Measurements from ENCODE around the gene ACLY. TPM values are rescaled to one million over a fixed set of nuclear protein-coding genes. Genes with fewer than 3 reads are reported as not detected.

The ACLY gene
- total and polyA plus RNA-seq, 10 of the 15 experiments (the other 5 are each of a cell fraction or from before 2014, with no cell fraction given) = 32.6 to 224 (median 114) TPM

GRCh38 chr17:41837761-41838538 is 80.8 kb downstream of the ACLY start, which contains the start of gene KLHL10:
TSS of gene KLHL10 (plus strand) at chr17:41837825. CDS start at chr17:41837933, 108 bp downstream.
- in situ Hi-C loops (cut with MboI) = no loop called here
- BruUV-seq (replicated peaks) = no TSS peak
- Histone ChIP-seq H3K9ac (ENCODE audit: control insufficient read depth, insufficient read depth, low read length) (no peak within 1 kb of the TSS), H3K4me1 (ENCODE audit: control insufficient read depth, insufficient read depth, low read length) (peaks cover 9% of the 10 kb centered on the region; the same call in 1 of the 2 replicates), H3K9me3 (replicated peaks; ENCODE audit: control insufficient read depth, insufficient read depth, low read length) (no peaks in the 10 kb centered on the region), H4K20me1 (ENCODE audit: control insufficient read depth, insufficient read depth) (no peaks in the 10 kb centered on the region), H3K27ac (ENCODE audit: control insufficient read depth, insufficient read depth) (no peak within 1 kb of the TSS), H2AFZ (ENCODE audit: control insufficient read depth, low read depth, low read length) (peak within 1 kb of the TSS; percentile 73), H3K4me2 (ENCODE audit: control insufficient read depth, insufficient read depth) (peak within 1 kb of the TSS; percentile 78), H3K27me3 (replicated peaks in 1 of 2; ENCODE audit: control insufficient read depth in 2 of 2, insufficient read depth in 2 of 2, low read length in 1 of 2) (no peaks in the 10 kb centered on the region), H3K79me2 (ENCODE audit: control insufficient read depth, insufficient read depth, low read length) (peaks cover 2% of the 10 kb centered on the region), H3K4me3 (peak within 1 kb of the TSS; percentile 92; the same call in 1 of the 2 replicates), H3K36me3 (ENCODE audit: control insufficient read depth in 2 of 2, insufficient read depth in 2 of 2, low read length in 1 of 2) (no peaks in the 10 kb centered on the region)
- SMC1A ChIA-PET (ENCODE audit: uncharacterized antibody, unreplicated experiment) = interaction anchor here (1.4 to 1.9 kb wide), 2 partner anchors 10 to 12 kb away, joined by 5 to 9 read pairs; no protein-coding TSS in a partner anchor
- RAD21 ChIA-PET (ENCODE audit: unreplicated experiment) = interaction anchor here (1.0 kb wide), 1 partner anchor 12 kb away, joined by 5 read pairs; no protein-coding TSS in a partner anchor
- intact Hi-C loops (cut with micrococcal nuclease; ENCODE audit: unreplicated experiment) = no loop called here
- ATAC-seq = no peak
- no peak for FAIRE-seq
- CTCF ChIA-PET = interaction anchor here (0.9 to 1.4 kb wide), 2 partner anchors 12 to 27 kb away, joined by 3 to 4 read pairs; partner anchors contain the start of gene P3H4
- 66% methylated on average over 15 of the region's 15 CpGs for WGBS (ENCODE audit: insufficient coverage, insufficient replicate concordance, low lambda C conversion rate, missing lambda C conversion rate)
- POLR2A ChIA-PET = interaction anchor here (0.5 to 1.0 kb wide), 5 partner anchors 10 to 94 kb away, joined by 3 to 4 read pairs (median 3); no protein-coding TSS in a partner anchor
- no peak for DNase-seq (ENCODE audit: low read depth, low spot score)
- TF ChIP-seq DPF2 (IDR thresholded peaks at IDR 0.05) = no peak
- TF ChIP-seq IKZF2 (IDR thresholded peaks at IDR 0.05) = no peak
- no peak for TF ChIP-seq RB1 (IDR thresholded peaks at IDR 0.05; ENCODE audit: borderline replicate concordance)
- TF ChIP-seq MXI1 (IDR thresholded peaks at IDR 0.05; ENCODE audit: low read depth, low read length) = no peak
- no peak for TF ChIP-seq ZNF217 (IDR thresholded peaks at IDR 0.05)
- TF ChIP-seq PAX8 (IDR thresholded peaks at IDR 0.05) = no peak
- no peak for TF ChIP-seq LARP7 (IDR thresholded peaks at IDR 0.05)
- TF ChIP-seq CUX1 (IDR thresholded peaks at IDR 0.05; ENCODE audit: insufficient replicate concordance, low read depth, low read length) = no peak
- TF ChIP-seq ZNF207 (IDR thresholded peaks at IDR 0.05; ENCODE audit: borderline replicate concordance) = no peak
- TF ChIP-seq MEF2B (IDR thresholded peaks at IDR 0.05; ENCODE audit: partially characterized antibody, poor library complexity, severe bottlenecking) = no peak
- no peak for TF ChIP-seq HSF1 (IDR thresholded peaks at IDR 0.05; ENCODE audit: low read depth, low read length)
- TF ChIP-seq CTCF (IDR thresholded peaks at IDR 0.05 in 2 of 3, conservative IDR thresholded peaks at IDR 0.05 in 1 of 3; ENCODE audit: control insufficient read depth in 2 of 3, extremely low read depth in 1 of 3, insufficient read depth in 1 of 3, low read depth in 3 of 3, low read length in 3 of 3) = no peak
- TF ChIP-seq HCFC1 (IDR thresholded peaks at IDR 0.05; ENCODE audit: low read length) = no peak
- TF ChIP-seq YBX1 (IDR thresholded peaks at IDR 0.05) = no peak
- no peak for TF ChIP-seq SPI1 (IDR thresholded peaks at IDR 0.05; ENCODE audit: borderline replicate concordance, insufficient read depth, low read depth, low read length)

All from GM12878 (cell line).